AG04450 (cell line): ENCODE results near the gene TPD52L1. TPM values are rescaled to one million over a fixed set of nuclear protein-coding genes. Genes with fewer than 3 reads are reported as not detected.

Source experiments
- CTCF ChIA-PET: fragments of 300-600, 350-600 bp; formaldehyde crosslinking; extraction: SDS; loops from one replicate; lab custom pipeline; 2022; ENCODE audit warnings: antibody characterized with exemption, inconsistent platforms; lab: Charles Lee
- POLR2A ChIA-PET: fragments of 350-600 bp; formaldehyde crosslinking; extraction: SDS; loops from one replicate; lab custom pipeline; 2021; ENCODE audit warnings: antibody characterized with exemption, inconsistent platforms; lab: Yijun Ruan, JAX
- DNase-seq: peaks from one replicate; pipeline ENCODE4 v3.0.0-alpha.2; 2011; ENCODE audit warnings: low read depth, low spot score
- H3K27ac ChIP-seq: one replicate; pipeline ENCODE4 v1.5.1; 2012; ENCODE audit warnings: low read depth, low read length, control low read depth
- H3K27me3 ChIP-seq: one replicate; pipeline ENCODE4 v1.6.0; 2012; ENCODE audit warnings: low read length; ENCODE audit not compliant: control insufficient read depth, insufficient read depth
- H3K4me3 ChIP-seq: 2 replicates; pipeline ENCODE4 v1.5.1; 2011; ENCODE audit warnings: mild to moderate bottlenecking, low read depth, low read length, control low read depth
- H3K9me3 ChIP-seq: 2 replicates; pipeline ENCODE4 v1.5.1; 2012; ENCODE audit warnings: low read length; ENCODE audit not compliant: control insufficient read depth, insufficient read depth
- polyA plus RNA-seq: library from polyadenylated mRNA; depleted of rRNA; stranded (reverse); fragments of >200 nt; gene quantifications from 2 replicates; pipeline ENCODE4 v1.2.3, GENCODE V29; 2011
- TF ChIP-seq, protein P1 (sequence below): IDR thresholded peaks from 2 replicates; pipeline ENCODE4 v1.5.1; 2011; ENCODE audit warnings: low read depth, low read length, control low read depth, inconsistent platforms

The TPD52L1 gene
- polyA plus RNA-seq, 1 experiment, result 11.1 TPM

DNA sequence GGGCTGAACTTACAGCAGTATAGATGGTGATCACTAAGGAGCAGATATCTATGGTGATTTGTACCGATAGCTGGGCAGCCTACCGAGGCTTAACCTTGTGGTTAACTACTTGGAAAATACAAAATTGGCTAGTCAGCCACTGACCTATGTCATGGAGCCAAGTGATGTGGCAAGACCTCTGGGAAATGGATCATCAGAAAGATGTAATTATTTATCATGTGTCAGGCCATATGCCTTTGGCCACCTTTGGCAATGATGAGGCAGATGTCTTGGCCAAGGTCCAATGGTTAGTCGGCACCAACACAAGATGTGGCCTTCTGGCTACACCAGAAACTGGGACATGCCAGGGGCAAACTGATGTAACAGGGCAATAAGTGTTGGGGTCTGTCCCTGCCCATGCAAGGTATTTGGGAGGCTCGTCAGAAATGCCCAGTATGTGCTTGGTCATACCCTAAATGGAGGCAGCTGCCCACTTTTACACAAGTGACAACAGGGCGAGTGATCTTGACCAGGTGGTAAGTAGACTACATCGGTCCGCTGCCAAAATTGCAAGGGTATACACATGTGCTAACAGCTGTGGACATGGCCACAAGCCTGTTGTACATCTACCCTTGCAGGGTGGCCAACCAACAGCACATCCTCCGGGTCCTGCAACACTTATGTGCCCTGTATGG is 118.0 kb downstream of the TPD52L1 start:
- ChIA-PET CTCF (no interaction called here), POLR2A (no interaction called here)
- H3K9me3 ChIP-seq, result no peaks in the 10 kb centered on the region
- H3K27me3 ChIP-seq, result no peaks in the 10 kb centered on the region
- TF ChIP-seq, protein P1, sequence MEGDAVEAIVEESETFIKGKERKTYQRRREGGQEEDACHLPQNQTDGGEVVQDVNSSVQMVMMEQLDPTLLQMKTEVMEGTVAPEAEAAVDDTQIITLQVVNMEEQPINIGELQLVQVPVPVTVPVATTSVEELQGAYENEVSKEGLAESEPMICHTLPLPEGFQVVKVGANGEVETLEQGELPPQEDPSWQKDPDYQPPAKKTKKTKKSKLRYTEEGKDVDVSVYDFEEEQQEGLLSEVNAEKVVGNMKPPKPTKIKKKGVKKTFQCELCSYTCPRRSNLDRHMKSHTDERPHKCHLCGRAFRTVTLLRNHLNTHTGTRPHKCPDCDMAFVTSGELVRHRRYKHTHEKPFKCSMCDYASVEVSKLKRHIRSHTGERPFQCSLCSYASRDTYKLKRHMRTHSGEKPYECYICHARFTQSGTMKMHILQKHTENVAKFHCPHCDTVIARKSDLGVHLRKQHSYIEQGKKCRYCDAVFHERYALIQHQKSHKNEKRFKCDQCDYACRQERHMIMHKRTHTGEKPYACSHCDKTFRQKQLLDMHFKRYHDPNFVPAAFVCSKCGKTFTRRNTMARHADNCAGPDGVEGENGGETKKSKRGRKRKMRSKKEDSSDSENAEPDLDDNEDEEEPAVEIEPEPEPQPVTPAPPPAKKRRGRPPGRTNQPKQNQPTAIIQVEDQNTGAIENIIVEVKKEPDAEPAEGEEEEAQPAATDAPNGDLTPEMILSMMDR, result no peak
- no peak for DNase-seq
- no peak overlapping the region for H3K27ac ChIP-seq
- H3K4me3 ChIP-seq, result no peak overlapping the region

DNA sequence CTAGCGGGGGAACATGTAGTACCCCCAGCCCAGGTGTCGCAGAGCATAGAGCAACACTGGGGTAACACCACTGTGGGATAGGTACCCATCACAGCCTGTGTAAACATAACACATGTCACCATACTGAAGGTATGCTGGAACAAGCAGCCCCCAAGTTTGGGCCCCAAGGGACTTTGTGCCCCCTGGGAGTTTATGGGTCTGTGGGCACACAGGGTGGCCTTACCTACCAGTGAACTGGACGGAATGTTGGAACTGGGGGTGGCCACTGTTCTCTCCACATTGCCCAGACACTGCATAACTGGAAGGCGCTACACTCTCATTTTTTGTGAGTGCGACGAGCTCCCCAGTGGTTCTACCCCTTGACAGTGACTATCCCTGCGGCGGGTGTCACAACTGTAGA is 119.7 kb downstream of the TPD52L1 start:
- no peak for DNase-seq
- H3K27me3 ChIP-seq, result no peaks in the 10 kb centered on the region
- H3K27ac ChIP-seq, result no peak overlapping the region
- H3K9me3 ChIP-seq, result no peaks in the 10 kb centered on the region
- CTCF ChIA-PET, result no interaction called here
- TF ChIP-seq, protein P1, result no peak
- POLR2A ChIA-PET, result no interaction called here
- H3K4me3 ChIP-seq, result no peak overlapping the region

DNA sequence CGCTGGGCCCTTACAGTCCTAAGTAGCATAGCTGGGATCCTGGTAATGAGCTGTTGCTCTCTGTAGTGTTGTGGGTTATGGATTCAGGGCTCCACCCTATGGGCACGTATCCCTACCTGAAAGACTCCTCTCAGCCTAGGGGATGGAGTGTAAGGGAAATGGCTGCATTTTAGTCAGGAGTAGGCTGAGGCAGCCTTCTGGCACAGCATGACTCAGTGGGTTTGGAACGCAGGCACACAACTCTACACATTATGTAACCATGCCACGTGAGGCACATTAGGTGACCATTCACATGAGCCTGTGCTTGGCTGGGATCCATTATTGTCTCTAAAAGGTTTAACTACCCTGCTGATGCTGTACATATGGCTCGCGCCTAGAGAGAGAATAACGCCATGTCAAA is 120.4 kb downstream of the TPD52L1 start:
- ChIA-PET POLR2A (no interaction called here), CTCF (no interaction called here)
- no peaks in the 10 kb centered on the region for H3K27me3 ChIP-seq
- no peaks in the 10 kb centered on the region for H3K9me3 ChIP-seq
- H3K4me3 ChIP-seq, result no peak overlapping the region
- H3K27ac ChIP-seq, result no peak overlapping the region
- TF ChIP-seq, protein P1, result no peak
- no peak for DNase-seq

DNA sequence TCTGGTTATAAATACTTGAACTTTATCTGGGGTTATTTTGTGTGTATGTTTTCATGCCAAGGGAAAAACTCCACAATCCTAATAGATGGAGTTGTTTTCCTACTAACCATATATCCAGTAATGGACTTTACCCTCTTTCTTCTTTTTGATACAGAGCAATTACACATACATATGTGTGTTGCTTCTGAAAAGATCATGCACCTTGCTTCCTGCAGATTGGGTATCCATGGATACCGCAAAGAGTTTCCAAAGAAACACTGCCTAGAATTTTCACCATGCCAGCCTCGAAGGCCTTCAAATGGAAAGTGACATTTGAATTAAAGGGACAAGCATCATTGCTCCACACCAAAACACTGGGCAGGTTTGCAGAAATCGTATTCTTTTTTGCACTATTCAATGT is 121.4 kb downstream of the TPD52L1 start:
- ChIA-PET POLR2A (no interaction called here), CTCF (no interaction called here)
- Histone ChIP-seq H3K27me3 (no peaks in the 10 kb centered on the region), H3K9me3 (peaks cover under 1% of the 10 kb centered on the region; the same call in 1 of the 2 replicates), H3K4me3 (no peak overlapping the region), H3K27ac (no peak overlapping the region)
- TF ChIP-seq, protein P1, result no peak
- no peak for DNase-seq

DNA sequence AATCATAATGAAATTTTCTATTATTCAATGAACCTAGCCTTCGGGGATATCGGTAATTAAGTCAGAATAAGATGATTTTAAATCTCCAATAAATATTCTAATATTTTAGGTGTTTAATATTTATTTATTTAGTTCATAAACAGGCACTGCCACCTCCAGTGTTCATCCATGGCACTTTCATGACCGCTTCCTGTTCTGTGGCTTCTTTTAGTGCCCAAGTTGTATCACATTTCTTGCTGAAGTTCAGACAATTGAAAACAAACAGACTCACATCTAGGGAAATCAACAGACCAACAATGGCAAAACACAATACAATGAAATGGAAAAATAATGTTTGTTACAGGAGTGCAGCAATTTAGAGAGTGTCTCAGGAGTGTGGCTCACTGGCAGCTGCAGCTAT is 122.2 kb downstream of the TPD52L1 start:
- H3K9me3 ChIP-seq, result peaks cover 9% of the 10 kb centered on the region
- TF ChIP-seq, protein P1, result no peak
- POLR2A ChIA-PET, result no interaction called here
- H3K4me3 ChIP-seq, result no peak overlapping the region
- no peak for DNase-seq
- H3K27me3 ChIP-seq, result no peaks in the 10 kb centered on the region
- no peak overlapping the region for H3K27ac ChIP-seq
- CTCF ChIA-PET, result no interaction called here
